H7 (cell line): Measurements from ENCODE around the gene TRIM24. TPM values are rescaled to one million over a fixed set of nuclear protein-coding genes. Genes with fewer than 3 reads are reported as not detected.
"Not testable (repeated sequence)": the region's sequence is repeated elsewhere in the genome, so short reads cannot be mapped to it uniquely, and the experiment has no call there.

Experiments
- DNase-seq: peaks from one replicate; pipeline ENCODE4 v3.0.0; 2012
- H3K27me3 ChIP-seq: 2 replicates; pipeline ENCODE4 v1.6.0; 2011; ENCODE audit warnings: mild to moderate bottlenecking, low read length; ENCODE audit not compliant: control insufficient read depth, insufficient read depth
- H3K36me3 ChIP-seq: replicated peaks from 2 replicates; pipeline ENCODE4 v1.5.1; 2011; ENCODE audit warnings: low read length; ENCODE audit not compliant: control insufficient read depth, insufficient read depth
- H3K4me3 ChIP-seq: 2 replicates; pipeline ENCODE4 v1.5.1; 2011; ENCODE audit warnings: low read depth, mild to moderate bottlenecking, control low read depth, low read length, moderate library complexity; ENCODE audit not compliant: insufficient read depth
- total RNA-seq: library from RNA; depleted of rRNA; stranded (reverse); fragments of >200 nt; shearing (Covaris generic); gene quantifications from 2 replicates; pipeline ENCODE4 v1.2.3, GENCODE V29; 2014

TRIM24 gene
- total RNA-seq, 1 experiment from 2014 or later = 102 TPM

GRCh38 chr7:138472292-138473079, 12.4 kb downstream of the TRIM24 start:
- H3K36me3 ChIP-seq = no peaks in the 10 kb centered on the region; the same call in 1 of the 2 replicates
- no peak for DNase-seq
- H3K4me3 ChIP-seq = no peak overlapping the region

GRCh38 chr7:138475377-138475776, 15.3 kb downstream of the TRIM24 start:
- no peak for DNase-seq
- H3K36me3 ChIP-seq = no peaks in the 10 kb centered on the region
- H3K4me3 ChIP-seq = no peak overlapping the region
- H3K27me3 ChIP-seq = no peaks in the 10 kb centered on the region

More at GRCh38 chr7:138472292-138473079, 12.4 kb downstream of the TRIM24 start:
- H3K27me3 ChIP-seq = no peaks in the 10 kb centered on the region

GRCh38 chr7:138477081-138477578, 17.1 kb downstream of the TRIM24 start:
- Histone ChIP-seq H3K36me3 (no peaks in the 10 kb centered on the region), H3K27me3 (no peaks in the 10 kb centered on the region), H3K4me3 (no peak overlapping the region)
- no peak for DNase-seq

- Histone ChIP-seq H3K36me3 (no peaks in the 10 kb centered on the region), H3K27me3 (no peaks in the 10 kb centered on the region), H3K4me3 (no peak overlapping the region)
- no peak for DNase-seq
These were observed 17.5 kb downstream of the TRIM24 start for GRCh38 chr7:138477581-138477980.

GRCh38 chr7:138478499-138478908, 18.4 kb downstream of the TRIM24 start:
- Histone ChIP-seq H3K4me3 (no peak overlapping the region), H3K36me3 (no peaks in the 10 kb centered on the region), H3K27me3 (no peaks in the 10 kb centered on the region)
- DNase-seq = no peak

- Histone ChIP-seq H3K4me3 (no peak overlapping the region), H3K36me3 (no peaks in the 10 kb centered on the region), H3K27me3 (no peaks in the 10 kb centered on the region)
- no peak for DNase-seq
These were observed 20.5 kb downstream of the TRIM24 start for GRCh38 chr7:138480527-138480926.

- no peak overlapping the region for H3K4me3 ChIP-seq
- H3K27me3 ChIP-seq = no peaks in the 10 kb centered on the region
- DNase-seq = no peak
These were observed 21.7 kb downstream of the TRIM24 start for GRCh38 chr7:138481447-138482380.

GRCh38 chr7:138483531-138483930, 23.5 kb downstream of the TRIM24 start:
- no peak overlapping the region for H3K4me3 ChIP-seq
- no peaks in the 10 kb centered on the region for H3K36me3 ChIP-seq
- DNase-seq = no peak
- no peaks in the 10 kb centered on the region for H3K27me3 ChIP-seq

More at GRCh38 chr7:138481447-138482380, 21.7 kb downstream of the TRIM24 start:
- H3K36me3 ChIP-seq = no peaks in the 10 kb centered on the region

GRCh38 chr7:138485508-138485907, 25.4 kb downstream of the TRIM24 start:
- not testable (repeated sequence) for DNase-seq, H3K27me3 ChIP-seq, H3K36me3 ChIP-seq, H3K4me3 ChIP-seq

GRCh38 chr7:138489139-138489538, 29.1 kb downstream of the TRIM24 start:
- not testable (repeated sequence) for H3K4me3 ChIP-seq, H3K27me3 ChIP-seq, H3K36me3 ChIP-seq, DNase-seq

GRCh38 chr7:138491612-138492386, 31.7 kb downstream of the TRIM24 start:
- DNase-seq = no peak
- H3K4me3 ChIP-seq = no peak overlapping the region
- no peaks in the 10 kb centered on the region for H3K27me3 ChIP-seq
- H3K36me3 ChIP-seq = no peaks in the 10 kb centered on the region

GRCh38 chr7:138492423-138492822, 32.4 kb downstream of the TRIM24 start:
- H3K36me3 ChIP-seq = no peaks in the 10 kb centered on the region
- no peaks in the 10 kb centered on the region for H3K27me3 ChIP-seq
- DNase-seq = no peak

GRCh38 chr7:138493535-138493934, 33.5 kb downstream of the TRIM24 start:
- DNase-seq = no peak
- Histone ChIP-seq H3K36me3 (no peaks in the 10 kb centered on the region), H3K4me3 (no peak overlapping the region)

More at GRCh38 chr7:138492423-138492822, 32.4 kb downstream of the TRIM24 start:
- H3K4me3 ChIP-seq = no peak overlapping the region

GRCh38 chr7:138495485-138495884, 35.4 kb downstream of the TRIM24 start:
- no peaks in the 10 kb centered on the region; the same call in 1 of the 2 replicates for H3K36me3 ChIP-seq
- no peak for DNase-seq
- no peaks in the 10 kb centered on the region for H3K27me3 ChIP-seq
- H3K4me3 ChIP-seq = no peak overlapping the region

More at GRCh38 chr7:138493535-138493934, 33.5 kb downstream of the TRIM24 start:
- H3K27me3 ChIP-seq = no peaks in the 10 kb centered on the region
